Measurements from ENCODE around the gene OTUD7B. TPM values are rescaled to one million over a fixed set of nuclear protein-coding genes. Genes with fewer than 3 reads are reported as not detected.

Gene OTUD7B
- total and polyA plus RNA-seq, 9 of the 15 experiments (the other 6 are each of a cell fraction or from before 2014, with no cell fraction given), result 0.96 to 18.8 (median 7.4) TPM

DNA sequence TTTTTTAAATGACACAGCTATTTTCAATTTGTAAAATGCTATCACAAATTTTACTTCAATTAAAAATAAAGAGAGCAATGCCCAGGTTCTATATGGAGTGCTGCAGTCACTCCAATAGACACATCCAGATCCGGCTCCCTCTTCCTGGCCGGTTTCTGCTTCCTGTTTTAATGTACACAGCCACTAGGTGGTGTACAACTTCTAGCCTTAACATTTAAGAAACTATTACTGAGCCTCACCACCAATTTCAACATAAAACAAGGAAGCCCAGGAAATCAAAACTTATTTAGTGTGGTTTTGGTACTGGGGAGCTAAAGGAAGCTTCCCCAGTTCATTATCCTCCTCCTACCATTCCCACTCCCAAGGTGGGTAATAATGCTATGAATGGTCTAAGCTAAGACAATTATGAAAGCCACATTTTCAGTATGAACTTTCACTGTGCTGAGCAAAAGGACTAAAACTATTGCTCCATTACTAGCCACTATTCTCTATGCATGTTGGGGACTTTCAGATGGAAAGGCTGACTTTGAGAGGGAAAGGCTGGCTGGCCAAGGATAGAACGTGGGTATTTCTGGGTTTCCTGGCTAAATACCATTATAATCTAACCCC lies 48.4 kb downstream of the OTUD7B start (continued):
- TF ChIP-seq NR2C1 (IDR thresholded peaks at IDR 0.05) (no peak), NR2C1 (tag; IDR thresholded peaks at IDR 0.05) (no peak), ZNF324 (CRISPR knock-in tag; IDR thresholded peaks at IDR 0.05) (no peak), E2F3 (CRISPR knock-in tag; IDR thresholded peaks at IDR 0.05) (no peak), NR4A1 (CRISPR knock-in tag; IDR thresholded peaks at IDR 0.05) (no peak), NR4A1 (tag; IDR thresholded peaks at IDR 0.05) (no peak), CREB3 (tag; conservative IDR thresholded peaks at IDR 0.05; ENCODE audit: low read depth) (no peak), RAD21 (CRISPR knock-in tag; conservative IDR thresholded peaks at IDR 0.05 in 1 of 2, IDR thresholded peaks at IDR 0.05 in 1 of 2) (peak; percentile 87 to 90), POU5F1 (IDR thresholded peaks at IDR 0.05; ENCODE audit: borderline replicate concordance, low read depth, low read length, partially characterized antibody) (no peak), ZNF76 (CRISPR knock-in tag; IDR thresholded peaks at IDR 0.05; ENCODE audit: borderline replicate concordance) (no peak), MECOM (CRISPR knock-in tag; IDR thresholded peaks at IDR 0.05) (no peak), THAP7 (CRISPR knock-in tag; IDR thresholded peaks at IDR 0.05) (no peak), BRF1 (IDR thresholded peaks at IDR 0.05; ENCODE audit: borderline replicate concordance, extremely low read depth, insufficient read length) (no peak), CTCF (IDR thresholded peaks at IDR 0.05 in 2 of 3, conservative IDR thresholded peaks at IDR 0.05 in 1 of 3; ENCODE audit: insufficient read depth in 2 of 3, low read depth in 1 of 3, low read length in 3 of 3) (peak; percentile 70 to 85 (median 77))
- TF ChIP-seq, protein P1, sequence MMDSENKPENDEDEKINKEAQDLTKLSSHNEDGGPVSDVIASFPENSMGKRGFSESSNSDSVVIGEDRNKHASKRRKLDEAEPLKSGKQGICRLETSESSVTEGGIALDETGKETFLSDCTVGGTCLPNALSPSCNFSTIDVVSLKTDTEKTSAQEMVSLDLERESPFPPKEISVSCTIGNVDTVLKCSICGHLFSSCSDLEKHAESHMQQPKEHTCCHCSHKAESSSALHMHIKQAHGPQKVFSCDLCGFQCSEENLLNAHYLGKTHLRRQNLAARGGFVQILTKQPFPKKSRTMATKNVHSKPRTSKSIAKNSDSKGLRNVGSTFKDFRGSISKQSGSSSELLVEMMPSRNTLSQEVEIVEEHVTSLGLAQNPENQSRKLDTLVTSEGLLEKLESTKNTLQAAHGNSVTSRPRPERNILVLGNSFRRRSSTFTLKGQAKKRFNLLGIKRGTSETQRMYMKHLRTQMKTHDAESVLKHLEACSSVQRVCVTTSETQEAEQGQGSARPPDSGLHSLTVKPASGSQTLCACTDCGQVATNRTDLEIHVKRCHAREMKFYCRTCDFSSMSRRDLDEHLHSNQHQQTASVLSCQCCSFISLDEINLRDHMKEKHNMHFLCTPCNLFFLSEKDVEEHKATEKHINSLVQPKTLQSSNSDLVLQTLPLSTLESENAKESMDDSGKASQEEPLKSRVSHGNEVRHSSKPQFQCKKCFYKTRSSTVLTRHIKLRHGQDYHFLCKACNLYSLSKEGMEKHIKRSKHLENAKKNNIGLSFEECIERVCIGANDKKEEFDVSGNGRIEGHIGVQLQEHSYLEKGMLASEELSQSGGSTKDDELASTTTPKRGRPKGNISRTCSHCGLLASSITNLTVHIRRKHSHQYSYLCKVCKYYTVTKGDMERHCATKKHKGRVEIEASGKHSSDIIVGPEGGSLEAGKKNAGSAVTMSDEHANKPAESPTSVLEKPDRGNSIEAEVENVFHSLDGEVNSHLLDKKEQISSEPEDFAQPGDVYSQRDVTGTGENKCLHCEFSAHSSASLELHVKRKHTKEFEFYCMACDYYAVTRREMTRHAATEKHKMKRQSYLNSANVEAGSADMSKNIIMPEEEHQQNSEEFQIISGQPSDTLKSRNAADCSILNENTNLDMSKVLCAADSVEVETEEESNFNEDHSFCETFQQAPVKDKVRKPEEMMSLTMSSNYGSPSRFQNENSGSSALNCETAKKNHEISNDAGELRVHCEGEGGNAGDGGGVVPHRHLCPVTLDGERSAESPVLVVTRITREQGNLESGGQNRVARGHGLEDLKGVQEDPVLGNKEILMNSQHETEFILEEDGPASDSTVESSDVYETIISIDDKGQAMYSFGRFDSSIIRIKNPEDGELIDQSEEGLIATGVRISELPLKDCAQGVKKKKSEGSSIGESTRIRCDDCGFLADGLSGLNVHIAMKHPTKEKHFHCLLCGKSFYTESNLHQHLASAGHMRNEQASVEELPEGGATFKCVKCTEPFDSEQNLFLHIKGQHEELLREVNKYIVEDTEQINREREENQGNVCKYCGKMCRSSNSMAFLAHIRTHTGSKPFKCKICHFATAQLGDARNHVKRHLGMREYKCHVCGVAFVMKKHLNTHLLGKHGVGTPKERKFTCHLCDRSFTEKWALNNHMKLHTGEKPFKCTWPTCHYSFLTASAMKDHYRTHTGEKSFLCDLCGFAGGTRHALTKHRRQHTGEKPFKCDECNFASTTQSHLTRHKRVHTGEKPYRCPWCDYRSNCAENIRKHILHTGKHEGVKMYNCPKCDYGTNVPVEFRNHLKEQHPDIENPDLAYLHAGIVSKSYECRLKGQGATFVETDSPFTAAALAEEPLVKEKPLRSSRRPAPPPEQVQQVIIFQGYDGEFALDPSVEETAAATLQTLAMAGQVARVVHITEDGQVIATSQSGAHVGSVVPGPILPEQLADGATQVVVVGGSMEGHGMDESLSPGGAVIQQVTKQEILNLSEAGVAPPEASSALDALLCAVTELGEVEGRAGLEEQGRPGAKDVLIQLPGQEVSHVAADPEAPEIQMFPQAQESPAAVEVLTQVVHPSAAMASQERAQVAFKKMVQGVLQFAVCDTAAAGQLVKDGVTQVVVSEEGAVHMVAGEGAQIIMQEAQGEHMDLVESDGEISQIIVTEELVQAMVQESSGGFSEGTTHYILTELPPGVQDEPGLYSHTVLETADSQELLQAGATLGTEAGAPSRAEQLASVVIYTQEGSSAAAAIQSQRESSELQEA (IDR thresholded peaks at IDR 0.05; ENCODE audit: low read depth), result no peak

All from K562 (cell line).